ENCODE results near the gene MTG2. TPM values are rescaled to one million over a fixed set of nuclear protein-coding genes. Genes with fewer than 3 reads are reported as not detected.

The MTG2 gene
- total and polyA plus RNA-seq, 2 of the 4 experiments (the other 2 are of a cell fraction): 11.5 to 25.2 TPM

- no peak for TF ChIP-seq NFE2L2 (IDR thresholded peaks at IDR 0.05; ENCODE audit: low read depth, low read length)
These were observed 32.5 kb downstream of the MTG2 start (continued) for GRCh38 chr20:62215020-62215990.

- dilution Hi-C loops (cut with HindIII; ENCODE audit: low sequenced_read_pairs, unreplicated experiment) (no loop called here), intact Hi-C loops (cut with micrococcal nuclease) (no loop called here), in situ Hi-C loops (cut with MboI; ENCODE audit: low sequenced_read_pairs) (no loop called here)
- Histone ChIP-seq H3K9me3 (ENCODE audit: control insufficient read depth, insufficient read depth, low read length) (no peaks in the 10 kb centered on the region), H3K36me3 (ENCODE audit: control insufficient read depth, insufficient read depth, low read length) (no peaks in the 10 kb centered on the region), H4K5ac (ENCODE audit: low read depth, low read length) (no peak overlapping the region), H3K27ac (ENCODE audit: insufficient read depth, low read length) (no peak overlapping the region), H4K91ac (ENCODE audit: insufficient read depth, low read depth, low read length) (no peak overlapping the region), H3K18ac (ENCODE audit: low read depth, low read length) (no peak overlapping the region), H3K9me1 (ENCODE audit: insufficient read depth, low read length) (no peaks in the 10 kb centered on the region), H3K27me3 (ENCODE audit: control insufficient read depth, insufficient read depth, low read length) (peaks cover 67% of the 10 kb centered on the region), H4K20me1 (ENCODE audit: insufficient read depth, low read length) (peaks cover 11% of the 10 kb centered on the region), H2BK20ac (ENCODE audit: low read depth, low read length) (no peak overlapping the region), H2BK5ac (ENCODE audit: low read depth, low read length, poor library complexity, severe bottlenecking) (no peak overlapping the region), H2BK15ac (ENCODE audit: low read depth, low read length) (no peak overlapping the region), H3K4me3 (ENCODE audit: insufficient read depth, low read depth, low read length) (no peak overlapping the region), H3K4me2 (ENCODE audit: low read depth, low read length) (no peak overlapping the region), H3K14ac (replicated peaks; ENCODE audit: low read depth, low read length) (no peak overlapping the region), H3K56ac (ENCODE audit: extremely low read depth, insufficient read depth, low read length) (no peak overlapping the region), H2BK120ac (ENCODE audit: low read depth, low read length) (no peak overlapping the region), H2AFZ (replicated peaks; ENCODE audit: low read length, poor library complexity) (no peak overlapping the region), H3K4ac (ENCODE audit: low read depth, low read length) (no peak overlapping the region), H2AK5ac (ENCODE audit: low read depth, low read length) (no peak overlapping the region), H3K9ac (ENCODE audit: low read depth, low read length) (no peak overlapping the region), H3K23ac (ENCODE audit: low read depth, low read length) (no peak overlapping the region), H3K79me1 (ENCODE audit: low read depth in 1 of 2, low read length in 2 of 2) (no peaks in the 10 kb centered on the region), H2AK9ac (replicated peaks; ENCODE audit: low read depth, low read length, poor library complexity) (no peak overlapping the region), H3K4me1 (ENCODE audit: control insufficient read depth, insufficient read depth, low read length) (no peaks in the 10 kb centered on the region), H4K8ac (ENCODE audit: low read depth in 2 of 2, low read length in 2 of 2) (no peak overlapping the region)
- 78% methylated on average over 22 of the region's 40 CpGs; no CpG with 5 or more reads in 1 of the 2 experiments for WGBS, 2 experiments (ENCODE audit: extremely low coverage in 2 of 2, insufficient read length in 1 of 2)
- ATAC-seq (ENCODE audit: low read depth) (no peak), DNase-seq (no peak)
- BruUV-seq (replicated peaks): no TSS peak
- CTCF ChIA-PET: no interaction called here
- POLR2A ChIA-PET (ENCODE audit: unreplicated experiment): no interaction called here
- TF ChIP-seq FOS (IDR thresholded peaks at IDR 0.05; ENCODE audit: low read depth, low read length): no peak
- no peak for TF ChIP-seq POLR2A (IDR thresholded peaks at IDR 0.05; ENCODE audit: low read depth, low read length)
- TF ChIP-seq SMC3 (IDR thresholded peaks at IDR 0.05; ENCODE audit: low read depth, low read length): no peak
- TF ChIP-seq RFX5 (IDR thresholded peaks at IDR 0.05; ENCODE audit: low read depth, low read length): no peak
- TF ChIP-seq MXI1 (IDR thresholded peaks at IDR 0.05; ENCODE audit: borderline replicate concordance, low read depth, low read length): no peak
- no peak for TF ChIP-seq CEBPB (IDR thresholded peaks at IDR 0.05; ENCODE audit: low read depth, low read length)
- TF ChIP-seq RCOR1 (IDR thresholded peaks at IDR 0.05; ENCODE audit: insufficient replicate concordance, low read length): no peak
- no peak for TF ChIP-seq NFE2L2 (IDR thresholded peaks at IDR 0.05; ENCODE audit: low read depth, low read length)
- TF ChIP-seq CHD1 (IDR thresholded peaks at IDR 0.05; ENCODE audit: low read depth, low read length): no peak
- no peak for TF ChIP-seq CTCF (conservative IDR thresholded peaks at IDR 0.05; ENCODE audit: low read depth, low read length)
- no peak for TF ChIP-seq USF2 (IDR thresholded peaks at IDR 0.05; ENCODE audit: low read depth, low read length)
- TF ChIP-seq MAFK (IDR thresholded peaks at IDR 0.05; ENCODE audit: low read depth, low read length): no peak
- TF ChIP-seq BHLHE40 (IDR thresholded peaks at IDR 0.05; ENCODE audit: low read depth, low read length): no peak
- TF ChIP-seq RAD21 (IDR thresholded peaks at IDR 0.05; ENCODE audit: low read length): no peak
These were observed 33.3 kb downstream of the MTG2 start for GRCh38 chr20:62215991-62216635.

All from IMR-90 (cell line).